Hepatocyte (in vitro differentiated cells): Measurements from ENCODE around the gene ADAM8.

Source experiments
- CTCF ChIP-seq: fragments of 200-600 bp; sonication (generic); IDR thresholded peaks from 2 replicates; pipeline ENCODE4 v1.5.1; 2016; ENCODE audit warnings: antibody characterized with exemption, mild to moderate bottlenecking; ENCODE audit not compliant: poor library complexity
- EZH2 ChIP-seq: fragments of 200-600 bp; sonication (generic); IDR thresholded peaks from 2 replicates; pipeline ENCODE4 v1.6.1; 2016; ENCODE audit warnings: antibody characterized with exemption, mild to moderate bottlenecking, borderline replicate concordance
- EZH2phosphoT487 ChIP-seq: fragments of 200-600 bp; sonication (generic); IDR thresholded peaks from one replicate; pipeline ENCODE4 v1.6.1; 2018; ENCODE audit warnings: antibody characterized with exemption, mild to moderate bottlenecking, low read depth, moderate library complexity; ENCODE audit not compliant: unreplicated experiment, severe bottlenecking

GRCh38 chr10:133267829-133268228, 8.8 kb downstream of the ADAM8 start:
- TF ChIP-seq CTCF: no peak
- TF ChIP-seq EZH2: no peak
- no peak for TF ChIP-seq EZH2phosphoT487
